ENCODE results near the gene BMP8A. TPM values are rescaled to one million over a fixed set of nuclear protein-coding genes. Genes with fewer than 3 reads are reported as not detected.

The BMP8A gene
- total RNA-seq, 1 donor from 2014 or later = 2.9 TPM

GRCh38 chr1:39571178-39571483 lies 79.7 kb downstream of the BMP8A start:
- Histone ChIP-seq H3K36me3 (peaks cover 0 to 68% of the 10 kb centered on the region in 2 donors), H3K9me3 (no peaks in the 10 kb centered on the region), H3K27me3 (no peaks in the 10 kb centered on the region), H3K27ac (no peak overlapping the region), H3K4me1 (peaks cover 37% of the 10 kb centered on the region), H3K4me3 (no peak overlapping the region)
- TF ChIP-seq POLR2AphosphoS5 (IDR thresholded peaks at IDR 0.05; ENCODE audit: insufficient read depth in 1 of 2, low read depth in 1 of 2) (no peak), POLR2A (IDR thresholded peaks at IDR 0.05) (no peak), CTCF (IDR thresholded peaks at IDR 0.05) (no peak)
- intact Hi-C loops (cut with DNase I) = no loop called here
- no peak for DNase-seq (ENCODE audit: extremely low spot score in 2 of 2)

DNA sequence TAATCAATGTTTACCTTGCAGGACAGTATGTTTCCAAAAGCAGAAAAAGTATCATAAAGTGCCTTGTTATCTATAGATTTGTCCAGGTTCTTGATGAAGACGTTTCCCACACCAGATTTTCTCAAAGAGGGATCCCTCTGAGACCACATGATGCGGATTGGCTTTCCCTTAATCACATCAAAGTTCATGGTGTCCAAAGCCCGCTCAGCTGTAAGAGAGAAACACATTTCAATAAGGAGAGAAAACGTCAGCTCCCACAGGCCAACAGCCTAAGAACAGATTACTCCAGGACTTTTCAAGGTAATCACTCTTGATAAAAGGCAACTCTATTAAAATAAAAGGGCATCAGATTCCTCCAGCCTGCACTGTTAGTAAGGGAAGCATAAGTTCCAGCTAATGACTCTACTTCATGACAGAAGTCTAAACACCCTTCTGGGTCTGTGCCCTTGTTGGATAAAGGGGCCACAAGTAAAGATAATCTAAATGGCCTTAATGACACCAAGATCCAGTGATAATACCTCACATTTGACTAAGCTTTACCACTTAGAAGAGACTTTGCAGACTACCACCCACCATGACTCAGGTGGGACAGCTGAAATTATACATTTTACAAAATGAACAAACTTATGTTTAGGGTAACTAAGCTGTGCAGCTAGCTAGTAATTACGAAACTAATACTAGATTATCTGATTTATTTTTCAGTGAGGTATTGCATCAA lies 81.1 kb downstream of the BMP8A start:
- no peak for DNase-seq (ENCODE audit: extremely low spot score in 2 of 2)
- H3K4me3 ChIP-seq = no peak overlapping the region
- no peaks in the 10 kb centered on the region for H3K27me3 ChIP-seq
- no peak overlapping the region for H3K27ac ChIP-seq
- H3K4me1 ChIP-seq = peaks cover 37% of the 10 kb centered on the region
- TF ChIP-seq CTCF (IDR thresholded peaks at IDR 0.05) (no peak), POLR2AphosphoS5 (IDR thresholded peaks at IDR 0.05; ENCODE audit: insufficient read depth in 1 of 2, low read depth in 1 of 2) (no peak), POLR2A (IDR thresholded peaks at IDR 0.05) (no peak)
- intact Hi-C loops (cut with DNase I) = no loop called here
- peaks cover 0 to 54% of the 10 kb centered on the region in 2 donors for H3K36me3 ChIP-seq
- no peaks in the 10 kb centered on the region for H3K9me3 ChIP-seq

DNA sequence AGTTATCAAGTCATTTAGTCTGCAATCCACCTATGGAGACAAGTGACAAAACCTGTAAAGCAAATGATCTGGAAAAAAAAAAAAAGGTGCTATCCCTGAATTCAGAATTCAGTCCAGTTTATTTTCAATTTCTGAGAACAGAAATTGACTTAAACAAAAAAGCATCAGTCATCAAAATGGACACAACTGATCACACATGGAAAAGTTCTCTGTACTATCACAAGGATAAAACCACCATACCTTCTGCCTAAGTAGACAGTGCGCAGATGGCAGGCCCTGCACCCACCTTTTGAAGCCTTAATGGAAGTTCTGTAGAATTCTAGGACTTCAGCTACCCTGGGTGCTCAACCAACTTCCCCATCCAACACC lies 81.6 kb downstream of the BMP8A start:
- intact Hi-C loops (cut with DNase I) = no loop called here
- Histone ChIP-seq H3K27ac (no peak overlapping the region), H3K4me1 (peaks cover 37% of the 10 kb centered on the region), H3K9me3 (no peaks in the 10 kb centered on the region), H3K4me3 (no peak overlapping the region), H3K36me3 (peaks cover 0 to 48% of the 10 kb centered on the region in 2 donors), H3K27me3 (no peaks in the 10 kb centered on the region)
- DNase-seq (ENCODE audit: extremely low spot score in 2 of 2) = no peak
- TF ChIP-seq CTCF (IDR thresholded peaks at IDR 0.05) (no peak), POLR2A (IDR thresholded peaks at IDR 0.05) (no peak), POLR2AphosphoS5 (IDR thresholded peaks at IDR 0.05; ENCODE audit: insufficient read depth in 1 of 2, low read depth in 1 of 2) (no peak)

DNA sequence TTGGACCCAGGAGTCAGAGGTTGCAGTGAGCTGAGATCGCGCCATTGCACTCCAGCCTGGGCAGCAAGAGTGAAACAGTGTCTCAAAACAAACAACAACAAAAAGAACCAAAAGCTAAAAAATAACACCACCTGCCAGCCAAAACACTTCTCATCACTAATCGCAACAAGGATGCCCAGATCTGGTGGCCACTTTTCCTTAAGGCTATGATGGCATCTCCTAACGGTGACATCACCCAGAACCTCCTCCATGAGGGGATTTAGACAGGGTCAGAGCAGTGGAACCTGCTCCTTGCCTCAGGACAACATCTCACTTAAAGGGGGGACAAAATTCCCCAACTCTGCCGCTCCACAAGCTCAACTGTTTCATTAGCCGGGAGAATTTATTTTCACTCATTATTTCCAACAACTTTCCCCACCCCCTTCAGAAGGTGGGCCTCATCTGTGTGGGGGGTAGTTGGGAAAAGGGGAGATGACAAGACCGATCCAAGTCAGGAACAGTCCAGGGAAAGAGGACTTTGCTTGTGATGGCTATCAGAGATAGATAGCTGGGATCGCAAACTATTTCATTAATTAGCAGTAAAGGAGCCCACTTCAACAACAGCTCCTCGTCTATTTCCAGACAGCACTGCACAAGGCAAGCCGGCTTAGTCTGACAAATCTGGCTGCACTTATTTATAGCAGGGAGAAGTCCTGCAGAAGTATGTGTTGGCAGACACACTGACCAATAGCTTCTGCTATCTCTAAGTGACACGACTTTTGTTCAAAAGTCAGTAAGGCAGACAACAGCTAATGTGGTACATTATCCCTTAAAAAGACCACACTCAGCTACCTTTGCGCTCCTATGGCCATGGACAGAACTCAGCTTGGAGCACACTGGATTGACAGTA lies 82.5 kb downstream of the BMP8A start:
- Histone ChIP-seq H3K9me3 (no peaks in the 10 kb centered on the region), H3K4me1 (peaks cover 37% of the 10 kb centered on the region), H3K27ac (no peak overlapping the region), H3K36me3 (peaks cover 0 to 39% of the 10 kb centered on the region in 2 donors), H3K4me3 (peak overlapping the region; percentile 93 to 97), H3K27me3 (no peaks in the 10 kb centered on the region)
- DNase-seq (ENCODE audit: extremely low spot score in 2 of 2) = no peak
- TF ChIP-seq CTCF (IDR thresholded peaks at IDR 0.05) = no peak
- TF ChIP-seq POLR2A (IDR thresholded peaks at IDR 0.05) = no peak
- TF ChIP-seq POLR2AphosphoS5 (IDR thresholded peaks at IDR 0.05; ENCODE audit: insufficient read depth in 1 of 2, low read depth in 1 of 2) = no peak
- intact Hi-C loops (cut with DNase I) = no loop called here

DNA sequence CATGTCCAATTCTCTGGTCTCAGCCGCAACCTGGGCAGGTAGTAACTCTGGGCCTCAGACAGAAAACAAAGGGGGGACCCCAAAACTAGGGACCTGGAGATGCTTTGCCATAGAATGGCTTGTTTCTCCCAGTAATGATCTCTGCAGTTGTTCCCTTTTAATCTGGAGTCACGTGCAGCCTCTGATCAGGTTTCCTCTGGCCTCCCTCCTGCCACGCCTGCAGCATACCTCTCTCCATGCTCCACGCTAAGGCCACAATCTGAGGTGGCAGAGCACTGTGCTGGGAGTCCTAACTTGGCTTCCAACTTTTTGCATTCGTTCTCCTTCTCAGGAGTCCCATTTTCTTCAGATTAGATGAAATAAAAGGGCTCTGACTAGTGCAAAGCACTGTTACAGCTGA lies 83.2 kb downstream of the BMP8A start:
- no peaks in the 10 kb centered on the region for H3K27me3 ChIP-seq
- intact Hi-C loops (cut with DNase I) = no loop called here
- peaks cover 0 to 32% of the 10 kb centered on the region in 2 donors for H3K36me3 ChIP-seq
- H3K4me3 ChIP-seq = peak overlapping the region; percentile 93 to 97
- DNase-seq (ENCODE audit: extremely low spot score in 2 of 2) = no peak
- TF ChIP-seq POLR2AphosphoS5 (IDR thresholded peaks at IDR 0.05; ENCODE audit: insufficient read depth in 1 of 2, low read depth in 1 of 2) = no peak
- no peak for TF ChIP-seq CTCF (IDR thresholded peaks at IDR 0.05)
- TF ChIP-seq POLR2A (IDR thresholded peaks at IDR 0.05) = no peak
- no peaks in the 10 kb centered on the region for H3K9me3 ChIP-seq
- H3K27ac ChIP-seq = no peak overlapping the region
- peaks cover 37% of the 10 kb centered on the region for H3K4me1 ChIP-seq
